SK-N-SH (cell line): ENCODE measurements around the gene CCKAR. TPM values are rescaled to one million over a fixed set of nuclear protein-coding genes. Genes with fewer than 3 reads are reported as not detected.
A peak's percentile ranks its signal among the peaks of the same experiment; 100 is the strongest.

Source experiments
- CTCF ChIA-PET: fragments of 300-600, 350-600 bp; formaldehyde crosslinking; extraction: SDS; loops from one replicate; lab custom pipeline; 2021; lab: Yijun Ruan, JAX
- POLR2A ChIA-PET: fragments of 350-600 bp; sonication (Branson Sonifier 250); formaldehyde crosslinking; extraction: SDS; loops from one replicate; lab custom pipeline; 2020; ENCODE audit warnings: antibody characterized with exemption, inconsistent platforms; lab: Yijun Ruan, JAX
- DNase-seq: peaks from one replicate; pipeline ENCODE4 v3.0.0; 2012
- H2AFZ ChIP-seq: fragments of 200-600 bp; sonication (generic); 2 replicates; pipeline ENCODE4 v1.8.1; 2016; ENCODE audit warnings: antibody characterized with exemption, mild to moderate bottlenecking, low read depth
- H3F3A ChIP-seq: fragments of 200-600 bp; sonication (generic); replicated peaks from 2 replicates; pipeline ENCODE3; 2016; ENCODE audit warnings: antibody characterized with exemption, mild to moderate bottlenecking; ENCODE audit not compliant: insufficient read depth
- H3K27ac ChIP-seq, 2 experiments: fragments of 200-500 bp in 1 of 2; fragments of 200-600 bp in 1 of 2; sonication (Bioruptor generic) in 1 of 2; sonication (generic), shearing (Covaris generic) in 1 of 2; 2 replicates each; pipeline versions ENCODE4 v1.5.1 to v1.6.1; 2014 to 2016; ENCODE audit warnings: low read depth in 2 of 2, inconsistent platforms in 1 of 2, low read length in 1 of 2, mild to moderate bottlenecking in 1 of 2, mixed read lengths in 1 of 2
- H3K27me3 ChIP-seq: fragments of 200-600 bp; sonication (generic), shearing (Covaris generic); 2 replicates; pipeline ENCODE4 v1.6.1; 2016; ENCODE audit warnings: mixed run types; ENCODE audit not compliant: insufficient read depth
- H3K36me3 ChIP-seq, 2 experiments: fragments of 200-500 bp in 1 of 2; fragments of 200-600 bp in 1 of 2; sonication (Bioruptor generic) in 1 of 2; sonication (generic) in 1 of 2; replicated peaks in 1 of 2; 2 replicates each; pipeline versions ENCODE3 to v1.5.1; 2014 to 2016; ENCODE audit warnings: low read length in 1 of 2, mild to moderate bottlenecking in 1 of 2; ENCODE audit not compliant: insufficient read depth in 2 of 2, control insufficient read depth in 1 of 2
- H3K4me1 ChIP-seq, 2 experiments: fragments of 200-500 bp in 1 of 2; fragments of 200-600 bp in 1 of 2; sonication (Bioruptor generic) in 1 of 2; sonication (generic), shearing (Covaris generic) in 1 of 2; 2 replicates each; pipeline versions ENCODE4 v1.5.1 to v1.6.1; 2014 to 2016; ENCODE audit warnings: low read depth in 1 of 2, low read length in 1 of 2, mixed run types in 1 of 2; ENCODE audit not compliant: insufficient read depth in 2 of 2, control insufficient read depth in 1 of 2
- H3K4me2 ChIP-seq: fragments of 200-600 bp; sonication (generic), shearing (Covaris generic); 2 replicates; pipeline ENCODE4 v1.6.1; 2017; ENCODE audit warnings: mixed run types
- H3K4me3 ChIP-seq, 2 experiments: fragments of 200-500 bp in 1 of 2; fragments of 200-600 bp in 1 of 2; sonication (Bioruptor generic) in 1 of 2; sonication (generic), shearing (Covaris generic) in 1 of 2; 2 replicates each; pipeline versions ENCODE4 v1.5.1 to v1.8.1; 2014 to 2016; ENCODE audit warnings: low read depth in 2 of 2, inconsistent platforms in 1 of 2, low read length in 1 of 2, mild to moderate bottlenecking in 1 of 2, mixed read lengths in 1 of 2, moderate library complexity in 1 of 2
- H3K79me2 ChIP-seq: fragments of 200-600 bp; sonication (generic); 2 replicates; pipeline ENCODE4 v1.8.1; 2017; ENCODE audit warnings: mild to moderate bottlenecking; ENCODE audit not compliant: insufficient read depth
- H3K9ac ChIP-seq: fragments of 200-600 bp; sonication (generic); 2 replicates; pipeline ENCODE4 v1.6.1; 2017; ENCODE audit warnings: mixed run types
- H3K9me2 ChIP-seq: fragments of 200-600 bp; sonication (generic); 2 replicates; pipeline ENCODE4 v1.6.1; 2017; ENCODE audit warnings: mixed run types
- H3K9me3 ChIP-seq: fragments of 200-600 bp; sonication (generic); 2 replicates; pipeline ENCODE4 v1.6.1; 2017; ENCODE audit warnings: mixed run types, mild to moderate bottlenecking, moderate library complexity
- H4K20me1 ChIP-seq: fragments of 200-600 bp; sonication (generic); 2 replicates; pipeline ENCODE4 v1.6.1; 2017; ENCODE audit warnings: mild to moderate bottlenecking, mixed run types; ENCODE audit not compliant: insufficient read depth
- EP300 ChIP-seq, 2 experiments: IDR thresholded peaks; 2 replicates each; pipeline versions ENCODE4 v1.4.0 to v1.6.1; 2012; ENCODE audit warnings: borderline replicate concordance in 1 of 2, low read depth in 1 of 2, low read length in 1 of 2
- EZH2phosphoT487 ChIP-seq: fragments of 200-600 bp; sonication (generic); IDR thresholded peaks from 2 replicates; pipeline ENCODE4 v1.6.1; 2017; ENCODE audit warnings: low read depth, mixed run types, mild to moderate bottlenecking, antibody characterized with exemption, moderate library complexity, borderline replicate concordance
- FOXJ3 ChIP-seq: sonication (generic); formaldehyde crosslinking; IDR thresholded peaks from 2 replicates; pipeline ENCODE4 v1.5.1; 2020; ENCODE audit warnings: mild to moderate bottlenecking, missing genetic modification reagents
- GABPA ChIP-seq: IDR thresholded peaks from 2 replicates; pipeline ENCODE4 v1.4.0; 2012; ENCODE audit warnings: low read depth, mild to moderate bottlenecking
- IRF3 ChIP-seq: fragments of 150-350 bp; IDR thresholded peaks from 2 replicates; pipeline ENCODE4 v1.6.1; 2016; ENCODE audit warnings: mild to moderate bottlenecking, low read depth, low read length
- JUND ChIP-seq: IDR thresholded peaks from 2 replicates; pipeline ENCODE4 v1.4.0; 2012
- MEF2A ChIP-seq: IDR thresholded peaks from 2 replicates; pipeline ENCODE4 v1.4.0; 2012; ENCODE audit warnings: low read depth, borderline replicate concordance
- MXI1 ChIP-seq: IDR thresholded peaks from 2 replicates; pipeline ENCODE4 v1.6.1; 2012; ENCODE audit warnings: mild to moderate bottlenecking, low read depth, low read length, improper control_type of control experiment
- NFIC ChIP-seq: IDR thresholded peaks from 2 replicates; pipeline ENCODE4 v1.4.0; 2012; ENCODE audit warnings: borderline replicate concordance
- RAD21 ChIP-seq: IDR thresholded peaks from 2 replicates; pipeline ENCODE4 v1.6.1; 2012; ENCODE audit warnings: mild to moderate bottlenecking, low read length
- RCOR1 ChIP-seq: fragments of 150-350 bp; IDR thresholded peaks from 2 replicates; pipeline ENCODE4 v1.6.1; 2017; ENCODE audit warnings: antibody characterized with exemption, low read length
- RXRA ChIP-seq: IDR thresholded peaks from 2 replicates; pipeline ENCODE4 v1.4.0; 2012; ENCODE audit warnings: low read depth, mild to moderate bottlenecking, borderline replicate concordance
- SIN3A ChIP-seq: IDR thresholded peaks from 2 replicates; pipeline ENCODE4 v1.6.1; 2012; ENCODE audit warnings: low read depth, mild to moderate bottlenecking, low read length, moderate library complexity, borderline replicate concordance
- TCF12 ChIP-seq: IDR thresholded peaks from 2 replicates; pipeline ENCODE4 v1.4.0; 2012
- TEAD4 ChIP-seq: IDR thresholded peaks from 2 replicates; pipeline ENCODE4 v1.4.0; 2012; ENCODE audit warnings: mild to moderate bottlenecking, borderline replicate concordance; ENCODE audit not compliant: insufficient read depth
- WGBS: methylation state at CpG from one replicate; pipeline ENCODE4 v1.1.6; 2017; ENCODE audit warnings: low lambda C conversion rate; 5-methylcytosine and 5-hydroxymethylcytosine counted together
- polyA plus RNA-seq, 3 experiments: library from polyadenylated mRNA; depleted of rRNA; stranded (reverse); fragments of >200 nt; gene quantifications; 2 replicates each; pipeline ENCODE4 v1.2.3, GENCODE V29; 2012
- TF ChIP-seq, protein P1 (sequence below): fragments of 200-600 bp; sonication (generic); IDR thresholded peaks from 2 replicates; pipeline ENCODE4 v1.6.1; 2017; ENCODE audit warnings: antibody characterized with exemption, mild to moderate bottlenecking, moderate library complexity
- TF ChIP-seq, protein P2 (sequence below): IDR thresholded peaks from 2 replicates; pipeline ENCODE4 v1.6.1; 2012; ENCODE audit warnings: mild to moderate bottlenecking, low read depth, low read length, moderate library complexity
- TF ChIP-seq, protein P3 (sequence below): fragments of 150-350 bp; IDR thresholded peaks from 2 replicates; pipeline ENCODE4 v1.6.1; 2017; ENCODE audit warnings: antibody characterized with exemption, low read length, low read depth, borderline replicate concordance

Gene CCKAR
- polyA plus RNA-seq, 1 of the 3 experiments (the other 2 are of a cell fraction), result not detected

DNA sequence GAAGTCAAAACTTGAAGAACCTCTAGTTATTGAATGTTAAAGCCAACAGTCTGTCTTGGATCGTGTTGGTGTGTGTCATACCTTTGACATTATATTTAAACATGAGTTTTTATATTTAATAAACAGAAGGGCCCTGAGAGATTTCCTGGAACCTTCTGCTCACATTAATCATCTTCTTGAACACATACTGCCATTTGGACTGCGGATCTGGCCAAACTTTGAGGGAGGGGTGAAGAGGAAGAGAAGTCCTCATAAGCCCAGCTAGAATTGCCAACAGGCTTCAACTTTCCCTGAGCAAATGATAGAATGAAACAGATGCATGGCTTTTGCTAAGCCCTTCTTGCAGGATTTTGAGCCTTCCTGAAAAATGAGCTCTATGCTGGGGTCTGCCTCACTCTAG, 27.4 kb downstream of the CCKAR start:
- POLR2A ChIA-PET, result no interaction called here
- no peaks in the 10 kb centered on the region for H3F3A ChIP-seq
- TF ChIP-seq EP300 (IDR thresholded peaks at IDR 0.05; ENCODE audit: borderline replicate concordance in 1 of 2, low read depth in 1 of 2, low read length in 1 of 2), result no peak
- no peak for TF ChIP-seq TCF12
- TF ChIP-seq, protein P1, sequence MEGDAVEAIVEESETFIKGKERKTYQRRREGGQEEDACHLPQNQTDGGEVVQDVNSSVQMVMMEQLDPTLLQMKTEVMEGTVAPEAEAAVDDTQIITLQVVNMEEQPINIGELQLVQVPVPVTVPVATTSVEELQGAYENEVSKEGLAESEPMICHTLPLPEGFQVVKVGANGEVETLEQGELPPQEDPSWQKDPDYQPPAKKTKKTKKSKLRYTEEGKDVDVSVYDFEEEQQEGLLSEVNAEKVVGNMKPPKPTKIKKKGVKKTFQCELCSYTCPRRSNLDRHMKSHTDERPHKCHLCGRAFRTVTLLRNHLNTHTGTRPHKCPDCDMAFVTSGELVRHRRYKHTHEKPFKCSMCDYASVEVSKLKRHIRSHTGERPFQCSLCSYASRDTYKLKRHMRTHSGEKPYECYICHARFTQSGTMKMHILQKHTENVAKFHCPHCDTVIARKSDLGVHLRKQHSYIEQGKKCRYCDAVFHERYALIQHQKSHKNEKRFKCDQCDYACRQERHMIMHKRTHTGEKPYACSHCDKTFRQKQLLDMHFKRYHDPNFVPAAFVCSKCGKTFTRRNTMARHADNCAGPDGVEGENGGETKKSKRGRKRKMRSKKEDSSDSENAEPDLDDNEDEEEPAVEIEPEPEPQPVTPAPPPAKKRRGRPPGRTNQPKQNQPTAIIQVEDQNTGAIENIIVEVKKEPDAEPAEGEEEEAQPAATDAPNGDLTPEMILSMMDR, result no peak
- no peak for TF ChIP-seq MEF2A
- TF ChIP-seq GABPA, result no peak
- TF ChIP-seq TEAD4, result no peak
- no peak for TF ChIP-seq JUND
- no peak for TF ChIP-seq FOXJ3 (CRISPR knock-in tag)
- TF ChIP-seq EZH2phosphoT487, result no peak
- TF ChIP-seq, all 33 proteins: peak for 0
- 60% methylated on average over 2 of the region's 2 CpGs for WGBS
- Histone ChIP-seq H3K9me3 (no peaks in the 10 kb centered on the region), H3K4me3 (no peak overlapping the region), H3K4me1 (no peaks in the 10 kb centered on the region), H4K20me1 (no peaks in the 10 kb centered on the region), H3K4me2 (no peak overlapping the region), H3K27me3 (no peaks in the 10 kb centered on the region), H3K27ac (no peak overlapping the region), H3K36me3 (no peaks in the 10 kb centered on the region), H2AFZ (no peak overlapping the region), H3K9me2 (no peaks in the 10 kb centered on the region), H3K9ac (no peak overlapping the region), H3K79me2 (no peaks in the 10 kb centered on the region)
- CTCF ChIA-PET, result interaction anchor here (1.5 to 7.8 kb wide), 2 partner anchors 11 to 257 kb away, joined by 6 to 43 read pairs; no protein-coding TSS in a partner anchor
- DNase-seq, result no peak

DNA sequence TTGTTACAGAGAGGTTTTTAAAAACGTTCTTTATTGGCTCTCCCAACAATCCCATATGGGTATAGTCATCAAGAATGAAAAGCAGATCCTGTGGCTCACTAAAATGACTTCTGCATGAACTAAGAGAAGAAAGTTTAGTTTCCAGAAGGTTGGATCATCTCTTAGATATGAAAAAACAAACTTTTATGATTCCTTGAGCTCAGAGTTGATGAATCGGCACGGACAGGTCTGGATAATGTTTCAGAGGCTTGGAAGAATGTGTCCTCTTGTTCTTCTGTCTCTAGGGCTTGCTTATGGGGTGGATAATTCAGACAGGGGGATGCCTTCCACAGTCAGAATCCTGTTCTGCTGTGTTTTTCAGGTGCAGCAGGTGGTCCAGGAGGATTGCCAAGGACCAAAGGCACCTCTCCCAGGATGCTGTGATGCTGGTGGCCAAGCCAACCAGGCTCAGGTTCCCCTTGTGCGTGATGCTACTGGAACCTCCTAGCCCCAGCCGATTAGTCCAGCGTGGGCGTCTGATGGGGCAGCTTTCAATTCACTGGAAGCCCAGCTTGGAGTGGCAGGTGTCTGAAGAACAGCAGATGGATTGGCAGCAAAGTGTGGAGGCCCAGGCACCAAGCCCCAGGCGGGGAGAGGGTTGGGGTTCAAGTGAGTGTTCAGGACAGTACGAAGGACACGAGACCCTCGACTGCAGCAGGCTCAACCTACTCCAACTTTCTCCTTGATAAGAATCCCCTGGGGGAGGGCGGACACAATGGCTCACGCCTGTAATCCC, 30.3 kb downstream of the CCKAR start:
- Histone ChIP-seq H3K9me2 (no peaks in the 10 kb centered on the region), H3K27me3 (no peaks in the 10 kb centered on the region), H3K4me2 (no peak overlapping the region; the same call in 1 of the 2 replicates), H3K36me3 (no peaks in the 10 kb centered on the region), H3K9me3 (no peaks in the 10 kb centered on the region), H3K4me1 (no peaks in the 10 kb centered on the region), H3K4me3 (no peak overlapping the region), H3F3A (no peaks in the 10 kb centered on the region), H3K27ac (no peak overlapping the region), H3K79me2 (no peaks in the 10 kb centered on the region), H2AFZ (no peak overlapping the region), H3K9ac (no peak overlapping the region), H4K20me1 (no peaks in the 10 kb centered on the region)
- DNase-seq, result no peak
- WGBS, result 90% methylated on average over 13 of the region's 13 CpGs
- POLR2A ChIA-PET, result no interaction called here
- CTCF ChIA-PET, result interaction anchor here (0.7 to 7.8 kb wide), 12 partner anchors 8 to 548 kb away, joined by 3 to 43 read pairs (median 3); no protein-coding TSS in a partner anchor
- TF ChIP-seq NFIC, result no peak
- no peak for TF ChIP-seq RAD21
- TF ChIP-seq, protein P2, sequence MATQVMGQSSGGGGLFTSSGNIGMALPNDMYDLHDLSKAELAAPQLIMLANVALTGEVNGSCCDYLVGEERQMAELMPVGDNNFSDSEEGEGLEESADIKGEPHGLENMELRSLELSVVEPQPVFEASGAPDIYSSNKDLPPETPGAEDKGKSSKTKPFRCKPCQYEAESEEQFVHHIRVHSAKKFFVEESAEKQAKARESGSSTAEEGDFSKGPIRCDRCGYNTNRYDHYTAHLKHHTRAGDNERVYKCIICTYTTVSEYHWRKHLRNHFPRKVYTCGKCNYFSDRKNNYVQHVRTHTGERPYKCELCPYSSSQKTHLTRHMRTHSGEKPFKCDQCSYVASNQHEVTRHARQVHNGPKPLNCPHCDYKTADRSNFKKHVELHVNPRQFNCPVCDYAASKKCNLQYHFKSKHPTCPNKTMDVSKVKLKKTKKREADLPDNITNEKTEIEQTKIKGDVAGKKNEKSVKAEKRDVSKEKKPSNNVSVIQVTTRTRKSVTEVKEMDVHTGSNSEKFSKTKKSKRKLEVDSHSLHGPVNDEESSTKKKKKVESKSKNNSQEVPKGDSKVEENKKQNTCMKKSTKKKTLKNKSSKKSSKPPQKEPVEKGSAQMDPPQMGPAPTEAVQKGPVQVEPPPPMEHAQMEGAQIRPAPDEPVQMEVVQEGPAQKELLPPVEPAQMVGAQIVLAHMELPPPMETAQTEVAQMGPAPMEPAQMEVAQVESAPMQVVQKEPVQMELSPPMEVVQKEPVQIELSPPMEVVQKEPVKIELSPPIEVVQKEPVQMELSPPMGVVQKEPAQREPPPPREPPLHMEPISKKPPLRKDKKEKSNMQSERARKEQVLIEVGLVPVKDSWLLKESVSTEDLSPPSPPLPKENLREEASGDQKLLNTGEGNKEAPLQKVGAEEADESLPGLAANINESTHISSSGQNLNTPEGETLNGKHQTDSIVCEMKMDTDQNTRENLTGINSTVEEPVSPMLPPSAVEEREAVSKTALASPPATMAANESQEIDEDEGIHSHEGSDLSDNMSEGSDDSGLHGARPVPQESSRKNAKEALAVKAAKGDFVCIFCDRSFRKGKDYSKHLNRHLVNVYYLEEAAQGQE, result no peak
- TF ChIP-seq MXI1, result no peak
- TF ChIP-seq IRF3, result no peak
- TF ChIP-seq TCF12, result peak; percentile 49
- no peak for TF ChIP-seq RCOR1
- TF ChIP-seq, protein P3, sequence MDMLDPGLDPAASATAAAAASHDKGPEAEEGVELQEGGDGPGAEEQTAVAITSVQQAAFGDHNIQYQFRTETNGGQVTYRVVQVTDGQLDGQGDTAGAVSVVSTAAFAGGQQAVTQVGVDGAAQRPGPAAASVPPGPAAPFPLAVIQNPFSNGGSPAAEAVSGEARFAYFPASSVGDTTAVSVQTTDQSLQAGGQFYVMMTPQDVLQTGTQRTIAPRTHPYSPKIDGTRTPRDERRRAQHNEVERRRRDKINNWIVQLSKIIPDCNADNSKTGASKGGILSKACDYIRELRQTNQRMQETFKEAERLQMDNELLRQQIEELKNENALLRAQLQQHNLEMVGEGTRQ, result no peak
- no peak for TF ChIP-seq RXRA
- TF ChIP-seq SIN3A, result no peak
